SKM-1 (cell line): Measurements from ENCODE around the gene PPP1R2.
"Not testable (repeated sequence)": the region's sequence is repeated elsewhere in the genome, so short reads cannot be mapped to it uniquely, and the experiment has no call there.

Experiments used
- DNase-seq: peaks from one replicate; lab custom pipeline; 2025; ENCODE audit not compliant: unreplicated experiment; lab: John Stamatoyannopoulos, UW

PPP1R2 gene

DNA sequence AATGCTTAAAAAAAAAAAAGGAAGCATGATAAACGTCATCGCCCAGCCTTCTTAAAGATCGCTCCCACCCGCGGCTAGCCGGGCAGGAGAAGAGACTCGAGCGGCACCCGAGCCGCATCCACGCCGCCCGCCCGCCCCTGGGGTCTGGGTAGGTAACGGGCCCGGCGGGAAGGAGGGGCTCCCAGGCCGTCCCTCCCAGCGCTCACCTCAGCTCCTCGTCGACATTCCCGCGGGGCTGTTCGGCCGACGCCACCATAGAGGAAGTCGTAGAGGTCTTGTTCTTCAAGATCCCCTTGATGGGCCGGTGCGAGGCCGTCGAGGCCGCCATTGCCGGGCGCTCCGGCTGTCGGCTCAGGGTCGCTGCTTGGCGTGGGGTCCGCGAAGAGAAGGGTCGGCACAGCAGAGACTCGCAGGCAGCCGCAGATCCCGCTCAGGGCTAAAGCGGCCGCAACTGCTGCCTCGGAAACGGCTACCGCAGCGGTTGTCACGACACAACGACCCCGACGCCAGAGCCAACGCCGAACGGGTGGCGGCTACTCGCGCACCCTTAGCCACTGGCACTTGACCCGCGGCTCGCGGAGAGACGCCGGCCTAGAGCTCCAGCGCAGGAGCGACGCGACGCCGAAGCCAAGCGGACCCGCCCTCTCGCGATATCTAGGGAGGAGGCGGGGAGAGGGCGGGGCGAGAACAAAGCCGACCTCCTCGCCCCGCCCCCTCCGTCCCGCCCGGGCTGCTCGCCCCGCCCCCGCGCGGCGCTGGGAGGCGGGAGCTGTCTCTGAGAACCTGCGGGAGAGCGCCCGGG lies at the start of gene PPP1R2:
PPP1R2 (minus strand) TSS at position 628 of the 802 bp plus-strand sequence; CDS start at position 328, 300 bp downstream.
- peak; percentile 87 for DNase-seq

DNA sequence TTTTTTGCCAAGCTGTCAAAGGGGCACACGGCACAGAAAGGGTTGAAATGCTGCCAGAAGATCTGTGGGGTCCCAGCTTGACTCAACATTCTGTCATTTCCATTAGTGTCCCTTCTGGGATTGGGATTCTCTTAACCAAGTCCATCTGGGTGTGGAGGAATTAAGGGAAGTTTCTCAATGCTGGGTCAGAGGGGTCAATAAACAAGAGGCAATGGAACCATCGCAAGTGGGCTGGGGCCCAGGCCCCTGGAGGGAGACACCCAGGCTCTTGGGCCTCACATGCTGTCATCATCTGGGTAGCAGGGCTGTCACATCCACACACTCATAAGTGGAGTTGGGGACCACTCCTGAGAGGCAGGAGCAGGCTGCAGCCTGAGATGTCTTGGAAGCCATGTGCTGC lies 48.7 kb upstream of the PPP1R2 start:
- DNase-seq: no peak

DNA sequence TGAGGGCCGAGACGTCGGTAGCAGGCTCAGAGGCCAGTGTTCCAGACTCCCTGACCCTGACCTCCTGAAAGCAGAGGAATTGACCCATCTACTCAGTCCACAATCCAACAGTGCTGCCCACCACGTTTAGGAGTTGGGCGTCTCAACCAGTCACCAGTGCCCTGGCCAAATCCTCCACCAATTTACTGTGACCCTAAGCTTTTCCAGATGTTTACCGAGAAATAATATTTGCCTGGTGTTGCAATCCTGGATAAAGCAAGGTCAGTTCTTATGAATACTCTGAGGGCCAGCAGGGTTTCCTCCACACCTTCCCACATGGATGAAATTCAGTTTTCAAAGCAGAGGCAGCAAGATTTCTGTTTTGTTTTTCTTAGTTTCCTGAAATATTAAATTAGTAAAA lies 48.1 kb upstream of the PPP1R2 start:
- no peak for DNase-seq

DNA sequence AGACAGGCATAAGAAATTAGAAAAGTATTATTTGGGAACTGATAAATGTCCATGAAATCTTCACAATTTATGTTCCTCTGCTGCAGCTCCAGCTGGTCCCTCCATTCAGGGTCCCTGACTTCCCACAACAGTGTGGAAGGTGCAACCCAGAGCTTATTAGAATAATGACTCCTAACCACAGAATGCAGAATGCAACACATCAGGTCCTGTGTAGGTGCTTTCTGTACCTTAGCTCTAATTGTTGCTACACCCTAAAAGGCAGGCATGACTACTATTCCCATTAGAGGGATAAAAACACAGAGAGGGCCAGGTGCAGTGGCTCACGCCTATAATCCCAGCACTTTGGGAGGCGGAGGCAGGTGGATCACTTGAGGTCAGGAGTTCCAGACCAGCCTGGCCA lies 47.3 kb upstream of the PPP1R2 start:
- not testable (repeated sequence) for DNase-seq

DNA sequence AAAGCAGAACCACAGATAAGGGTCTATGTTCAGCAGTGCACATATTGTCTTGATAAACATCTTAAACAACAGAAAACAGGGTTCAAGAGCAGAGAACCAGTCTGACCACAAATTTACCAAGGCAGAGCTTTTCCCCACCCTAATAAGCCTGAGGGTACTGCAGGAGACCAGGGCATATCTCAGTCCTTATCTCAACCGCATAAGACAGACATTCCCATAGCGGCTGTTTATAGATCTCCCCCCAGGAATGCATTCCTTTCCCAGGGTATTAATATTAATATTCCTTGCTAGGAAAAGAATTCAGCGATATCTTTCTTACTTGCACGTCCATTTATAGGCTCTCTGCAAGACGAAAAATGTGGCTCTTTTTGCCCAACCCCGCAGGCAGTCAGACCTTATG lies 46.7 kb upstream of the PPP1R2 start:
- not testable (repeated sequence) for DNase-seq

DNA sequence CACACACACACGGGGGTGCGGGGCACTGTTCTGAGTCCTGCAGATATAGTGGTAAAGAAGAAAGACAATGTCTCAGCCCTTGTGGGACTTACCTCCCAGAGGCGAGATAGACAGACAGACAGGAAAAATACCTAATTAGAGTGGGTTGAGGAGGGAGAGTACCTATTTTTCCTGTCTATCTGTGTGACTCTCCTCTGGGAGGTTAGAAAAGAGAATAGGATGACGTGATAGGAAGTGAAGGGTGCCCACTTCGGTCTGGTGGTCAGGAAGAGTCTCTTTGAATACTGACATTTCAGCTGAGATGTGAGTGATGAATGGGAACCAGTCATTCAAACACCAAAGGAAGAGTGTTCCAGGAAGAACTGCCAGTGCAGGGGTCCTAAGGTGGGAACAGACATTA lies 44.7 kb upstream of the PPP1R2 start:
- DNase-seq: no peak

DNA sequence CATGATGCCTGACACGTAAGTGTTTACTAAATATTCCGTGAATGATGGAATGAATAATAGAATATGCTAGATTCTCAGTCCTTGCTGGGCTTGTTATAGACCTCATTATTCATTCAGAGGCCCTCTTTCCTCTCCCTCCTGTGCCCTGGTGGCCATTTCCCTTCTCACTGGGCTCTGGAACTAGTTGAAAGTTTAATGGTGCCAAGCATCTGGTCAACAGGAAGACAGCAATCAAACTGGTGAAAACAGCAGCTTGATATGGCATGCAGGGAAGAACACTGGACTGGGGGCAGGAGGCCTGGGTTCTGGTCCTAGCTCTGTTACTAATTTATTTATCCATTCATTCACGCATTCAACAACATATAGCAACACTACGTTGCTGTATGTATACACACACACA lies 44.3 kb upstream of the PPP1R2 start:
- DNase-seq: no peak

DNA sequence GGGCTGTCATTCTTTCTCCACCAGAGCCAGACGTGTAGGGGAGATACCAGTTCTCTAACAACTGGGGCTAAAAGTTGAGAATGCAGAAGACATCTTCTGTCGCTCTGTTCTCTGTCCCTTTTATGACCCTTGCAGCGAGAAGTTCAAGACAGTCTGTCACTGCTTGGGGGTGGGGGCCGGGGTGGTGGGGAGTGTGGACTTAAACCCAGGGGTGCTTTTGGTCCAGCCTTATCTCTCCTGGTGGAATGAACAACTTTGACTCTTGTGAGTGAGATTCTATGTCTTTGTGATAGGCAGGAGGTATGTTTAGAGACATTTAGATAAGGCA lies 41.4 kb upstream of the PPP1R2 start:
- DNase-seq: no peak

DNA sequence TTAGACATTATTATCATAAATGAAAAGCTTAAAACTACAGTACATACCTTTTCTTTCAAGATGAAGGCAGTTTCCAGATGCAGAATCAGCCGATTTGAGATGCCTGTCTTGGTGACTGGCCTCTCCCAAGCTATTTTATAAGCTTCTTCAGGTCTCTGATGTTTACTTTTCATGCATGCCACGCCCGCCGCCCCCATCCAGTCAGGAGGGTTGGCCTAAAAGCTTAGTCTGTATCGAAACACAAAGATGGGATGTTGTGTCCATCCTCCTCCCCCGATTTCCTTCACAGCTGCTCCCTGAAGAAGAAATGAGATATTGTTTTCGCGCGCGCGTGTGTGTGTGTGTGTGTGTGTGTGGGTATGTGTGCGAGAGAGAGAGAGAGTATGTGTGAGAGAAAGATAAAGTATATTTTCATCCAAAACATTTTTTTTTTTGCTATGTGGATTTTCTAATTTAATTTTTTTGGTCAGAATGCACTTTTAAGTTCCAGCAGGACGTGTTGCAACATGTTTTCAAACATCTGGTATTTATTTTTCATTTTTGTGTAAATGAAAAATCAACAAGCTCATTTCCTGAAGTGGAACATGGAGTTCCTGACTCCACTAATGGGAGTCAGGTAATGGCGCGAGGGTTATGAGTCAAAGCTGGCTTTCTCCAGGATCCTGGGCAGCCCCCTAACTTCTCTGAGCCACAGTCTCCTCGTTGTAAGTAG lies 40.9 kb upstream of the PPP1R2 start, which contains the start of gene APOD:
APOD (minus strand) TSS at position 110 of the 712 bp plus-strand sequence. CDS start 4,479 bp downstream, outside the sequence.
- no peak for DNase-seq

DNA sequence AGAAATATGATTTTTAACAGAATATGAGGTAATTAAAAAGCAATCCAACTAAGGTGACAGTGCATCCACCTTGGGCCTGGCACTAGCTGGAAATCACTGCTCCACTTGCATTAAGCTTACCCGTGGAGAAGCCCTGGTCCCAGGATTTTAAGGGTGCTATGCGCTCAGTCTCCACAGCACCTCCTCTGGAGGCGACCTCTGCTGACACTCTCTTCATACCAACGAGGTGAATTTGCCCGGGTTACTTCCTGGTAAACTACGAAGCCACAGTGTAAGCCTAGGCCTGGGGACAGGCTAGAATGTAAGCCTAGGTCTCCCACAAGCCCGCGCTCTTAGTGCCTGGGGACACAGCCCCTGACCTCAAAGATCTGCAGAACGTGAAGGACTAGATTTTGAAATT lies 39.8 kb upstream of the PPP1R2 start:
- DNase-seq: no peak

DNA sequence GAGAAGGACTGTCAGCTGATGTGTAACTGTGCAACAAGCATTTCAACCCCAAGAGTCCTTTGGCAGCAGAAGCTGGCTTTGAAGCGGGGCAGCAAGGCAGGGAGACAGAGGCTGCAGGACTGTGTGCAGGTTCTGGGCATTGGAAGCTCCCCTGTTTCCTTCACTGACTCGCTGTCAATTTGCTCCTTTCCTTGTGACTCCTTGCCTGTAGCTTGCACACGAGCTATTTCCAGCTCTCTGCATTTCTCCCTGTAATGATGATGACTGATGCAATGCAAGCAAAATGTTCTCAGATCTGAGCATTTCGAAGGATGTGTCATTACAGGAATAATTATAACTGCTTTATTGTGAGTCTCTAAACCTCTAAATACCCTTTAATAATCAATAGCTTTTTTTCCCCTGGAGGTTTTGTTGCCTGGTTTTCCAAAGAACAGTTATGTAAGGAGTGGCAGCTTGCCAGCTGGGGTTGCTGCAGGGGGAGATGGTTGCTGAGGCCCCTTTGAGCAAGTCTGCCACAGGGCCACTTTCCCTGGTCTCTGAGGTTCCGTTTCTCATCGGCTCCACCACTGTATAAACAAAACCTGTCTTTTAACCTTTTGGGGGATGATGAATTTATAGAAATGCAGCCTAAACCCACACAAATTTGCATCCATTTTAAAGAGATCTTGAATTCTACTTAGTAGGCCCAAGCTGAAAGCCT lies 37.8 kb upstream of the PPP1R2 start:
- no peak for DNase-seq

DNA sequence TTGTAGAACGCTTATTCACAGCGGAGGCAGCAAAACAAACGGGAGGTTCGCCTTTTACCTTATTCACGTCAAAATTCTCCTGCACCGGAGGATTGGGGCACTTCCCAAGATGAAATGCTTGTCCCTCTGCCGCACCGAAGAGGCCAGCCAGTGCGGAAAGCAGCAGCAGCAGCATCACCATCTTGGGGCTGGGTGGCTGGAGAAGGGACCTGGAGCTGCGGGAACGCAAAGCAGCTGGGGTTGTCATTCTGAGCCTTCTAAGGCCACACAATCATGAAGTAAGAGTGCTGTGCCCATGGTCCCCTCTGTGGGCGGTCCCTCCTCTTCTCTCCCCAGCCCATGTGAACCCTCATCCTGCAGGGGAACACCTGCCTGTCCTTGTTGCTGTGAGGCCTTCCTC lies 36.2 kb upstream of the PPP1R2 start:
- no peak for DNase-seq

DNA sequence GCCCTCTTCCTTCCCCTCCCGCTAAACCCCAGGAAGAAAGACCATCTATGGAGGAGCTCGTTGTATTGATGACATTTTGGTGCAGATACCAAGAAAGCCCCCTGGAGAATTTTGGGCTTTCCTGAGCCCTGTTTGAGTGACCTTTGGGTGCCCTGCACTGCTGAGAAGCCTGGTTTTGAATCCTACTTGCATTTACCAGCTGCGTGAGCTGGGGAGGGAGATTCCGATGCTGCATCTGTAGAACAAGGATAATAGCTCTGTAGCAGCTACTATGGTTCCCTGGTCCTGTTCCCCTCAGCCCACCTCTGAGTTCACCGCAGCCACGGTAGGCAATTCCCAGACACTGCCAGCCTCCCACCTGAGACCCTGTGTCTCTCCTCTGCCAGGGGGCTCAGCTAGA lies 35.4 kb upstream of the PPP1R2 start:
- DNase-seq: no peak

DNA sequence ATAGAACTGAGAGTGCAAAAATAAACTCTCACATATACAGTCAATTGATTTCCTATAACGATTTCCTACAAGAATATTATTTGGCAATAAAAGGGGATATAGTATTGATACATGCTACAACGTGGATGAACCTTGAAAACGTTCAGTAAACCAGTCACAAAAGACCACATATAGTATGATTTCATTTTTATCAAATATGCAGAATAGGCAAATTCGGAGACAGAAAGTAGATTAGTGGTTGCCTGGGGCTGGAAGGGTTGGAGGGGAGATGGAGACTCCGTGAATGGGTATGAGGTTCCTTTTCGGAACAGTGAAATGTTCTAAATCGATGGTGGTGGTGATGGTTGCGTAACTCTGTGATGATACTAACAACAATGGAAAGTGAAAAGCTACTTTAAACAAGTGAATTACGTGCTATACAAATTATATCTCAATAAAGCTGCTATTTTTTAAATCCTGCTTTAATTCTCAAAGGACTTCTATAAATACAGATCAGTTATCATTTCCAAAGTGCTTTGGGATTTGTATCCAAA lies 34.6 kb upstream of the PPP1R2 start:
- no peak for DNase-seq

DNA sequence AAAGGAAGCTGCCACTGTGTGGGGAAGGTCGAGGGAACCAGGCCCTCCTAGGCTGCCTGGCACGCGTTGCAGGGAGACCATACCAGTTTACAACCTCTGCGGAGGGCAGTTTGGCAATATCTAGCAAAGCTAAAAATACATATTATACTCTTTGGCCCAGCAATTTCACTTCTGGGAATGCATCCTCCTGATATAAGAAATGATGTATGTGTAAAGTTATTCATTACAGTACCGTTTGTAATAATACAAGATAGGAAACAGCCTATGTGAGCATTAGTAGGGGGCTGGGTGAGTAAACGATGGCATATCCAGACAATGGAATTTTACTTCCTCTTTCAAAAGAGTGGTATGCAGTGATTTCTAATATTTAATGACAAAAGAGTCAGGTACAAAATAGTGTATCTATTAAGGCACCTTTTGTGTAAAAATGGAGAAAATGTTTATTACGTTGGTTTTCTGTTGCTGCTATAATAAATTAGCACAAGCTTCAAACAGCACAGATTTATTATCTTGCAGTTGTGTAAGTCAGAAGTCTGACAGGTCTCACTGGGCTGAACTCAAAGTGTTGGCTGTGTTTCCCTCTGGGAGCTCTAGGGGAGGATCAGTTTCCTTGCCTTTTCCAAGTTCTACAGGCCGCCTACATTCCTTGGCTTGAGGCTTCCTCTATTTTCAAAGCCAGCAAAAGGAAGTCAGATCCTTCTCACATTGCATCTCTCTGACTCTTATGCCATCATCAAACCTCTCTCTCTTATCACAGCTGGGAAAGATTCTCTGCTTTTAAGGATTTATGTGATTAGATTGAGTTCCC lies 31.6 kb upstream of the PPP1R2 start:
- DNase-seq: no peak

DNA sequence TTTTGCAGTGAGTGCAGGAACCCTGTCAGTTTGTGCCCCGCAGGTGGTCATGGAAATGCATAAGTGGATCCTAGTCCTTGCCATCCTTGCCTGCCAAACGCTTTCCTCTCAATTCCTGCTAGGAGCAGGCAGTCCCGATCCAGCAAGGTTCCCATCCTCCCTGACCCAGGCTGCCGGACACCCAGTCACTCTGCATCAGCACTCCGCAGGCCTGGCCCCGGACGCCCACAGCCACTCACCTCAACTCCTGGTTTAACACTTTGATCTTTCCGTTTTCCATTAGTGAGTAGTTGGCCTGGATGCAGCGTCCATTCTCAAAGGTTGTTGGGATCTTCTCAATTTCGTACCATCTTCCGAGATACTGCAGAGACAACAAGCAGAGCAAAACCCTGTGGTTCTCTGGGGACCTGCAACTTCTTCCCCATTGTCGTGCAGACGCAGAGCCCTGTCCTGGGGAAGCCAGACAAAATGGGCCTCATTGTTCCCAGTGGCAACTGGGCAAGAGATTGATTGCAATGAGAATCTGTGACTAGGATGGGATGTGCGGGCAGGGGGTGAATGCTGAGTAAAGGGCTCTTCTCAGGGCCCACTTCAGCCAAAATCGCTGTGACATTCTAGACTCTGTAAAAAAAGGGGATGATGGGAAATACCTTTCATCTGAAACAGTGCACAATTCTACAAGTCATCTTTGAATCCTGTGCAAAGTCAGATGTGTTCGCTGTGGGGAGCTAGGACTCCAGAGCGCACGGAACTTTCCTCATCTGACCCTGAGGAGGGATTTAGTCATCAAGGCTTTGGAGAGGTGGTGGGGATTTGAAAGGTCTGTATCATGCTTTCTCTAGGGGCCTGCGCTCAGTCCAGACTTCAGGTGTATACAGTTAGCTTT lies 30.7 kb upstream of the PPP1R2 start:
- DNase-seq: no peak

DNA sequence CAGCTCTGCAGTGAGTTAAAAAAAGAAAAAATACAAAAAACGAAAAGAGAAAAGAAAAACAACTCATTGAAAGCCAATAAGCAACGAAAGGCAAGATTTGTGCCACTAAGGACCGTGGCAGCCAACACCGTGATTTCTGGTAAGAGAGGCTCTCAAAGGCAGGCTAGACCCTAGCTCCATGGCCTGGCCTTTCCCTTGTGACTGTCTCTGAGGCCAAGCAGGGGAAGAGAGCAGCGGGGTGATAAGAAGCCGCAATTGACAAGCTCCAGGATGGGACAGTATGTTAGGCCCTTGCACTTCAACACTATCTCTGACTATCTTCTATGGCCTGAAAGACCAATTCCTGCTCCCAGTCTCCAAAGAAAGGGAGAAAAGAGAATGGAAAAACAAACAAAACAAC lies 28.2 kb upstream of the PPP1R2 start:
- no peak for DNase-seq

DNA sequence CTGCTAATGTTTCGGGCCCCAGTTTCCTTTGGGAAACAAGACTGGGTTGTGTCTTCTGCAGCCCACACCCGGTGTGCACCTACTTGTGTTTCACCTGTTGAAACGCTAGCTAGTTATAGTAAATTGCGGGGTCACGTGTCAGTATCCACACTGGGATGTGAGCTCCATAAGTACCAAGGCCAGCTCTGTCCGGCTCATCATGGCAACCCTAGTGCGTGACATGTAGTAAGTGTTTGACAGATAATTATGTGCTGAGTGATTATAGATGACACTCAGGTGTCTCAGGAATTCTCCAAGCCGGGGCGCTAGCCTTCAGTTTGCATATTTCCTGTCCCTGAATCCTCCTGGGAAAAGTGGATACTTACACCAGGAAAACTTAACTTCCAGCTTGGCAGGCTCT lies 27.8 kb upstream of the PPP1R2 start:
- DNase-seq: no peak

DNA sequence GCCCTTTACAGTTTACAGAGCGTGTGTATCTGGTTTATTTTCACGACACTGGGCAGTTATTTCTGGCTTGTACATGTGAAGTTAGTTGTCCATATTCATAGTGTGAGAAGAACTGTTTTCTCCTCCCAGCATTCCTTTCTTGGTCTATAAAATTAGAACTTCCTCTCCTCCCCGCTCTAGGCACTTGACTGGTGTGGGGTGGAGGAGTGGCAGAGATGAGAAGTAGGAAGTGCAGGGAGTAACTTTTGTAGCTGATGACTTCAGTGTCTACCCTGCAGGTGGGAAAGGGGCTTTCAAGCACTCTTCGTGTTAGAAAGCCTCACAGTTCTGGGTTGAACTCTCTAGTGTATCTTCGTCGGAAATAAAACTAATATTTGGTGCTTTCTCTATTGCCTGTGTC lies 27.2 kb upstream of the PPP1R2 start:
- no peak for DNase-seq

DNA sequence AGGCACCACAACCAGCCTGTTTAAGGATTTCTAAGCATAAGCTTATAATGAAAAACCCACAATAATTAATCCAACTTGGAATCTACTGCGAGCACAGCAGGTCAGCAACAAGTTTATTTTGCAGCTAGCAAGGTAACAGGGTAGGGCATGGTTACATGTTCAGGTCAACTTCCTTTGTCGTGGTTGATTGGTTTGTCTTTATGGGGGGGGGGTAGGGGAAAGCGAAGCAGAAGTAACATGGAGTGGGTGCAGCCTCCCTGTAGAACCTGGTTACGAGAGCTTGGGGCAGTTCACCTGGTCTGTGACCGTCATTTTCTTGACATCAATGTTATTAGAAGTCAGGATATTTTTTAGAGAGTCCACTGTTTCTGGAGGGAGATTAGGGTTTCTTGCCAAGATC lies 25.5 kb upstream of the PPP1R2 start:
- DNase-seq: no peak
